Measurements from ENCODE around the gene EFTUD2.

- TF ChIP-seq POLR2A (IDR thresholded peaks at IDR 0.05) = peak in 2 of 3 donors; percentile 73 to 86
- TF ChIP-seq, protein P1, sequence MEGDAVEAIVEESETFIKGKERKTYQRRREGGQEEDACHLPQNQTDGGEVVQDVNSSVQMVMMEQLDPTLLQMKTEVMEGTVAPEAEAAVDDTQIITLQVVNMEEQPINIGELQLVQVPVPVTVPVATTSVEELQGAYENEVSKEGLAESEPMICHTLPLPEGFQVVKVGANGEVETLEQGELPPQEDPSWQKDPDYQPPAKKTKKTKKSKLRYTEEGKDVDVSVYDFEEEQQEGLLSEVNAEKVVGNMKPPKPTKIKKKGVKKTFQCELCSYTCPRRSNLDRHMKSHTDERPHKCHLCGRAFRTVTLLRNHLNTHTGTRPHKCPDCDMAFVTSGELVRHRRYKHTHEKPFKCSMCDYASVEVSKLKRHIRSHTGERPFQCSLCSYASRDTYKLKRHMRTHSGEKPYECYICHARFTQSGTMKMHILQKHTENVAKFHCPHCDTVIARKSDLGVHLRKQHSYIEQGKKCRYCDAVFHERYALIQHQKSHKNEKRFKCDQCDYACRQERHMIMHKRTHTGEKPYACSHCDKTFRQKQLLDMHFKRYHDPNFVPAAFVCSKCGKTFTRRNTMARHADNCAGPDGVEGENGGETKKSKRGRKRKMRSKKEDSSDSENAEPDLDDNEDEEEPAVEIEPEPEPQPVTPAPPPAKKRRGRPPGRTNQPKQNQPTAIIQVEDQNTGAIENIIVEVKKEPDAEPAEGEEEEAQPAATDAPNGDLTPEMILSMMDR (IDR thresholded peaks at IDR 0.05) = peak in 2 of 7 experiments; percentile 14 to 38
Measured at GRCh38 chr17:44899074-44899782, at the start of gene EFTUD2.

All from body of pancreas (tissue), 4 donors.